GM19035 (cell line): ENCODE data around the gene SH2D5.

Source experiments
- ATAC-seq: cut with Tn5 transposase; IDR thresholded peaks from one replicate; pipeline ENCODE4 v1.9.1; 2021; ENCODE audit not compliant: unreplicated experiment

The SH2D5 gene

DNA sequence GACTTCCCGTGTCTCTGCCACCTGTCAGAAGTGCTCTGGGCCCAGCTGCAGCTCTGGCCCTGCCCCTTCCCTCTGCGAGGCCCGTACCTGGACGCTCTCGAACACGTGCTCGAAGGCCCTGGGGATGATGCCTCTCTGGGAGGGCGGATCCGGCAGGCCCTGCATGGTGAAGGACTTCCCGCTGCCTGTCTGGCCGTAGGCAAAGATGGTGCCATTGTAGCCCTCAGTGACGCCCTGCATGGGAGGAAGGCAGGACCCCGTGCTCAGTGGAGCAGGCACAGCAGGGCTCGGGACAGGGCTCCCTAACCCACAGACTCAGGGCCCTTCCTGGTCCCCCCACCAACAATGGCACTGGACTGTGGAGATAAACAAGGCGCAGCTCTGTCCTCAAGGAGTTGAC, 17.1 kb downstream of the SH2D5 start:
- ATAC-seq: no peak

DNA sequence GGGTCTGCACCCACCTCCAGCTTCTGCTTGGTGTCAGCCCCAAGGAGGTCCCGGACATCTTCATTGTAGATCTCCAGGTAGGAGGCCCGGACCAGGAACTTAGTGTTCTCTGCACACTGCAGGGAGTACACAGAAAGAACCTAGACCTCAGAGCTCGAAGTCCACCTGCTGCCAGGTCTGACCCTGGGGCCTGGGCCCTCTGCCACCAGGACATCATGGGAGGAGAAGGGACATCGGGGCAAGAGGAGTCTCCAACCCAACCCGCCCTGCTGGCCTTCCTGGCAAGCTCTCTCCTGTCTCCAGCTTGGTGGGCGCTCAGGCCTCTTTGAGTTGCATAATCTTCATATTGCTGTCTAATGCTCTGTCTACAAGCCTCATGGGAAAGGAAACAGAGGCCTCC, 19.1 kb downstream of the SH2D5 start:
- no peak for ATAC-seq

DNA sequence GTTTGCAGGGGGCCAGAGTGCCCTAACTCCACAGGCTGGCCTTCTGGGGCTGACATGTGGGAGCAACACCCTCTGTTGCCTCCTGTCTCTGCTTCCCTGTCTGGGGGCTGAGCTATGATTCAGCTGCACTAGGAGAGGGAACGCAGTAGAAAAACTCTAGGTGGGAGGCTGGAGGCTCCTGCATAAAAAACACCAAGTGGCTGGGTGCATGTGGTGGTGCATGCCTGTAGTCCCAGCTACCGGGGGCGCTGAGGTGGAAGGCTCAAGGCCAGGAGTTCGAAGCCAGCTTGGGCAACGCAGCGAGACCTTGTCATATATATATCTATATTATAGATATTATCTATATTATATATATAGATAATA, 20.3 kb downstream of the SH2D5 start:
- no peak for ATAC-seq

DNA sequence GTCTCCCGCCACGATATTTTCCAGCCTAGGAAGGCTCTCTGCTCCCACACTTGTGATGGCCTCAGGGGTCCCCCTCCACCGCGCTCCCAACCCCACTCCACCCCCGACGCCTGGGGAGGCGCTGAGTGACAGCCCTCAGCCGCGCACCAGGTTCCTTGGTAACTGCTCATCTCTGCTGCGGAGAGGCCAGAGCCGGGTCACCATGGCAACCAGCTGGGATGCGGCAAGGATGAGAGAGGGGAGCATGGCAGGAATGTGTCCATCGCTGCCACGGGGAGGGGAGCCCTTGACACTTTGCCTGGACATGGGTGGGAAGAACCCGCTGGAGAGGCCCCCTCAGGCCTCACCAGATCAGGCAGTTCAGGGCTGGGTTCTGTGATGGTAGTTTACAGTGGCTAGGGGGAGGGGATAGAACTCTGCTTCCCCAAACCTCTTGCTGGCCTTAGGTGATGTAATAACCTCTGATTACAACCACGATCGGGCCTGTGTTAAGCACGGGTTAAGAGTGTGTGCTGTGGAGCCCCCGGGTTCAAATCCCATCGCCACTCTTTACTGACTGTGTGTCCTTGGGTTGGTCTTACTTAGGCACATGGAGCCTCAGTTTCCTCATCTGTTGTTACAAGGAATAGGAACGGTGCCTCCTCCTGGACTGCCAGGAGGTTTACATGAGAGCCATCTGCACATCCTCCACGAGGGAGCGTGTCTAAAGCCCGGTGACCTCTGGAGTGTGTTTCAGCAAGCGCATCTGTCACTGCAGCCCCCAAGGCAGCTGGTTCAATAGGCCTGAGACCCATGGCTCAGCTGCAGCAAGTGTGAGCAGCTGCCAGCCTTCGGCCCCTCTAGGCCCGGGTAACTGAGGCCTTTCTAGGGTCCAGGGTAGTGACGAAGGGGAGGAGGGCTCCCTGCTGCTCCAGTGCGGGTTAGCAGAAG, 21.0 kb downstream of the SH2D5 start:
- no peak for ATAC-seq

DNA sequence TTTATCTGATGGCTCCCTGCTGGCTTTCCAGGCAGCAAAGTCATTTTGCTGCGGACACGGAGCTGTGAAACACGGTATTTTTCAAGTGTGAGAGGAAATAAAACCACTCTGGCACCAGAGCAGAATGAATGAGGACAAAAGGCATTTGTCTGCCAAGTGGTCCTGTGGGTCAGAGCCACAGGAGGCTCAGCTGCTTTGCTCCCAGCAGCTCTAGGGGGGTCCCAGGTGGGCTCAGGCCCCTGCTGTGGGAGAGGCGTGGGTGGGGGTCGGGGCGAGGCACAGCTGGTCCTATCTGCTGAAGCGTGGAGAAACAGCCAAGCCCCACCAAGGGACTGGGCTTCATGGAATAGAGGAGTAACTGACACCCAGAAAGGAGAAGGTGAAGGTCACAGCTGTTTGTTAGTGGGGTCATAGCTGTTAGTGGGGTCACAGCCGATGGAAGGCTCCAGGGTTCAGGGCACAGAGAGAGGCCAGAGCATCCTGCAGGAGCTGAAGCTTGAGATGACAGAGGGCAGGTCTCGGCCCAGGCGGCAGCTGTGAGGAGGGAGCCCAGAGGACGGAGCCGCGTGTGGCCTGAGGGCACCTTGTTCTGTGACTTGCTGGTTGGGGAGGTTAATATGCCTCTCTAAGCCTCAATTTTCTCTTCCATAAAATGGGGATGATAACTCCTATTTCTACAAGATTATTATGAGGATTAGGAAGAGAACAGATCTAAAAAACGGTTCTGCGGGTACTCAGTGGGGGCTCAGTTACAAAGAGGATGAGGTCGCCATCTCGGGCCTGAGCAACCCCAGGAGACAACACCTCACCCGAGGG, 21.8 kb downstream of the SH2D5 start:
- no peak for ATAC-seq

DNA sequence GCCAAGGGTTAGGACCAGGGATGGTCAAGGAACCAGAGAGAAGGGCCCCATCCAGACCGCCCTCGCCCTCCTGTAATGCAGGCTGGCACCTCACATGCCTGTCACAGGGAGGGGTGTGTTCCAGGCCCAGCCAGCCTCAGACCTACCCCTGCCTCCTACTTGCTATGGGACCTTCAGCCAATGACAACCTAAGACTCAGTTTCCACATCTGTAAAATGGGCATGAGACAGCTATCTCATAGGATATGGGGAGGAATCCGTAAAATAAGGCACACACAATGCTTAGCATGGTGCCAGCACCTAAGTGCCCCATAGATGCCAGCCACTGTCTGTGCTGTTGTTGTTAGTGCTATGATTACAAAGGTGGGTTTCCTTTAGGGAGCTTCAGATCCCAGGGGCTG, 22.6 kb downstream of the SH2D5 start:
- ATAC-seq: no peak

DNA sequence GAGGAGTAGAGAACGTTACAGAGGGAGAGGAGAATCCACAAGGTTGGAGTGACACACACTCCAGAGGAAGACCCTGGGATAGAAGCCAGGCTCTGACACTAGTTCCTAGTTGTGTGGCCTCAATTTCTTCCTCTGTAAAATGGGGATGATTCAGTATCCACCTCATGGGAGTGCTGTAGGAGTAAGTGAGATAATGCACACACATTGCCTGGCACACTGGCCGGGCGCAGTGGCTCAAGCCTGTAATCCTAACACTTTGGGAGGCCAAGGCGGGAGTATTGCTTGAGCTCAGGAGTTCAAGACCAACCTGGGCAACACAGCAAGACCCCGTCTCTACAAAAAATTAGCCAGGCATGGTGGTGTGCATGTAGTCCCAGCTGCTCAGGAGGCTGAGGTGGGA, 23.6 kb downstream of the SH2D5 start:
- no peak for ATAC-seq

DNA sequence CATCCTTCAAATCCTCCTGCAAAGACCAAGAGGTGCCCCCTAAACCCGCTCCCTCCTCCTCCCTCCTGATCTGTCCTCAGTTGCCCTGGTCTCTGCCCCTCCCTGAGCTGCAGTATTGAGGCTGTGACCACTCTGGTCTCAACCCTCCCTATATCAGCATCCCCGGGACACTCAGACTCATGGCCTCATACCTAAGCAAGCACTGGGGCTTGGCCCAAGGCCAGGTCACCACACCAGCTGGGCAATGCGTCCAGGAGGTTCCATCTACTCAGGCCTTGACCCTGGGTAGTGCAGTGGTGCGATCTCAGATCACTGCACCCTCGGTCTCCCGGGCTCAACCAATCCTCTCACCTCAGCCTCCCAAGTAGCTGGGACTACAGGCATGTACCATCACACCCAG, 24.4 kb downstream of the SH2D5 start:
- ATAC-seq: no peak

DNA sequence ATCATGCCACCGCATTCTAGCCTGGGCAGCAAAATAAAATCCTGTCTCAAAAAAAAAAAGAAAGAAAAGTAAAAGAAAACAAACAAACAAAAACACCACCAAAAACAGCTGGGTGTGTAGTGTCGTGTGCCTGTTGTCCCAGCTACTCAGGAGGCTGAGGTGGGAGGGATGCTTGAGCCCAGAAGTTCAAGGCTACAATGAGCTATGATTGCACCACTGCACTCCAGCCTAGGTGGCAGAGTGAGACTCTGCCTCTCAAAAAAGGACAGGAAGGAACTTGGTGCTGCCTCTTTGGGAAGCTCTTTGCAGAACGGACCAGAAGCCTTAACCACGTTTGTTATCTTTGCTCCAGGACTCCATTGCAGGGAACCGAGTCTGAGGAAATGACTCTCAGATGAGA, 25.7 kb downstream of the SH2D5 start:
- no peak for ATAC-seq

DNA sequence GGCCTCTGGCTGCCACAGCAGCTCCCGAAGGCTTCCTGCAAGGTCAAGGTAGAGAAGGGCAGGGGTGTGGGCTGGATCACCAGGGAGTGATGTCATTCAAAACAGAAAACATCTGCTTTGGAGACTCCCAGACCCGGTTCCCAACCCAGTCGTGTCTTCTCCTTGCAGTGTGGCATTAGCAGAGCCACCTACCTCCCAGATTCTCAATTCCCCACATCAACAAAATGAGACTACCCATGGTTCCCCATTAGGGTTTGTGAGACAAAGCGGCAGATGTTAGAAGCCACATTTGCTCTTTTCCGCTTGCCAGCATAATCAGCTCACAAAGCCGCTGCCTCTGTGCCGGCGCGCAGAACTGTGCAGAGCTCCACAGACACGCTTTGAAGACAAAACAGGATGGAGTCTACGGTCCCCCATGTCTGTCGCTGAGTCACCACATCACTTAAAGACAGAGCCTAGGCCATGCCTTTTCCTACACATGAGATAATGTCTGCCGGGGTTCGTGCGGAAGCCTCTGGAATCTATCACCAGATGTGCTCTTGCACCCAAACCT, 27.2 kb downstream of the SH2D5 start:
- no peak for ATAC-seq

DNA sequence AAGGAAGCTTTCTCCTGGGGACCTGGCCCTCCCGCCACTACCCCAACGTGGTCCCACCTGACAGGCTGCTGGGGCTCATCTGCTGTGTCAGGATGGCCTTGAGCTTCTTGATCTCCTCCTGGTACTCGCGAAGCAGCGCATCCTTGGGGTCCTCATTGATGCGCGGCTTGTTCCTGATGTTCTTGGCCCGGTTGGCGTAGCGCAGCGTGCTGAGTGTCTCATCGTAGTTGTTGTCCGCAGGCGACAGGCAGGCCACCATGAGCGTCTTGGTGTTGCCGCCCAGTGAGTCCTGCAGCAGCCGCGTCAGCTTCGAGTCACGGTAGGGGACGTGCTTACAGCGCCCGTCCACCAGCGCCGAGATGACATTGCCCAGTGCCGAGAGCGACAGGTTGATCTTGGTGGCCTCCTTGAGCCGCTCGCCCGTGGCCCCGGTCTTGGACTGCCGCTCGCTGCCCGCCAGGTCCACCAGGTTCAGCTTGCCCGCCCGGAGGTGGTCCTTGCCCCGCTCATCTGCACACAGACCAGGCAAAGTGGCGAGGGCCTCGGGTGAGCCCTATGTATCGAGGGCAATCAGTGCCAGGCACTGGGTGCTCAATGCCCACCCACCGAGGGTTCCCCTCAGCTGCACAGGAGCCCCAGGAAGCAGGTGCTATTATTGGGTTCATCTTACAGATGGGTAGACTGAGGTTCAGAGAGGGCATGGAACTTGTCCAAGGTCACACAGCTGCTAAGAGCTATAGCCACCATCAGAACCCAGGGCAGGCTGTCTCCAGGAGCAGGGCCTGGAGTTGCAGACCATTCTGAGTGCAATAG, 27.9 kb downstream of the SH2D5 start:
- ATAC-seq: no peak

DNA sequence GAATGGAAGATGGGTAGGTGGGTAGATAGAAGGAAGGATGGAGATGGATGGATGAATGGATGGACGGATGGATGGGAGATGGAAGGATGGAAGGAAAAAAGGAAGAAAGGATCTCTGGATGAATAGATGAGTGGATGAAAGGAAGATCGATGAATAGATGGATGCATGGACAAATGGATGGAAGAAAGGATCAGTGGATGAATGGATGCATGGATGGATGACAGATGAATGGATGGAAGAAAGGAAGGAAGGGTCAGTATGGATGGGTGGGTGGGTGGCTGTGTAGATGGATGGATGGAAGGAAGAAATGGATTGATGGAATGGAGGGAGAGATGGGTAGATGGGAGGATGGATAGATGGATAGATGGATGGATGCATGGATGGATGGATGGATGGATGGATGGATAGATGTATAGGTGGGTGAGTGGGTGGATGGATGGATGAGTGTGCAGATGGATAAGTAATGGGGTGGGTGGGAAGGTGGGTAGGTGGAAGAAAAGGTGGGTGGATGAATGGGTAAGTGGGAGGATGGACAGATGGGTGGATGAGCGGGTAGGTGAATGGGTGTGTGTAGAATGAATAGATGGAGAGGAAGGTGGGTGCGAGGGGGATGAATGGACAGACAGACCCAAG, 29.3 kb downstream of the SH2D5 start:
- no peak for ATAC-seq

DNA sequence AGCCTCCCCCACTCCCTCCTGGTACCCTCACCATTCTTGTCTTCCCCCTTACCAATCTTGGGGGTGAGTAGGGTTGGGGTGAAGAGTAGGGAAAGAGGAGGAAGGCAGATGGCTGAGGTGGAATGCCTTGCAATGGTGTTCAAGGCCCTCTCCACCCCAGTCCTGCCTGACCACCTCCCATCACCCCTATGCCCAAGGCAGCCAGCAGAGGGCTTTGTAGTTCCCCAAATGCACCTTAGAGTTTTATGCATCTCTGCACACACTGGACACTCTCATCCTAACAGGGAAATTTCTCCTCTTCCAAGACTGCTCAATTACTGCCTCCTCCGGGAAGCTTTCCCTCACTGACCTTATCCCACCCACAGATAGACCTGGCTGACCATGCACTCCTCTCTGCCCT, 30.1 kb downstream of the SH2D5 start:
- no peak for ATAC-seq

DNA sequence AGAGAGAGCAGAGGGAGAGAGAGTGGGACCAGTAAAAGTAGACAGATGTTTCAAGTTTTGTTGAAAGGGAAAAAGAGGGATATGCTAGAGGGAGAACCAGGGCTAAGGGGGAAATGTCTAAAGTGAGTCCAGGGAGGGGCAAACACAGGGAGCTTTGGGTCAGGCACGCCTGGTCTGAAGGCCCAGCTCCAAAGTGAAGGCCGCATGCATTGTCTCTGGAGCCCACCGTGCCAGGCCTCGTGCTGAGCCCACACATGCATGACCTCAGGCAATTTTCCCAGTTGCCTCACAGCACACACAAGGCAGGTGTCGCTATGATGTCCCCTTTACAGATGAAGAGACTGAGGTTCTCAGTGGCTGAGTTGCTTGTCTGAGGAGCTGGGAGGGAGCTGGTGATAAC, 30.7 kb downstream of the SH2D5 start:
- no peak for ATAC-seq

DNA sequence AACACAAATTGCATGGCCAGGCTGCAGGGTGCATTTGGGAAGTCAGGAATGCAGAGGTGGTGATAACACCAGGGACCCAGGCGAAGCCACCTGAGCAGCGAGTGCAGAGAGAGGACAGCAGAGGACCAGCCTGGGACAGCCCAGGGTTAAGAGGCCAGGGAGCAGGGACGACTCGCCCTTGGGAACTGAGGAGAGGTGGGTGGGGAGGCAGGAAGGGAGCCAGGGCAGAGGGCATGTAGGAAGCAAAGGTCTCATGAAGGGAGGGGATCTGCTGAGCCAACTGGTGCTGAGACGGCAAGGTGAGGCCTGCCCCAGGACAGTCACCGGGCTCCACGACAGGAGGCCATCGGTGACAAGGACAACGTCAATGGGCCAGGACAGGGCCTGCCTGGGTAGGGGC, 31.1 kb downstream of the SH2D5 start:
- ATAC-seq: no peak

DNA sequence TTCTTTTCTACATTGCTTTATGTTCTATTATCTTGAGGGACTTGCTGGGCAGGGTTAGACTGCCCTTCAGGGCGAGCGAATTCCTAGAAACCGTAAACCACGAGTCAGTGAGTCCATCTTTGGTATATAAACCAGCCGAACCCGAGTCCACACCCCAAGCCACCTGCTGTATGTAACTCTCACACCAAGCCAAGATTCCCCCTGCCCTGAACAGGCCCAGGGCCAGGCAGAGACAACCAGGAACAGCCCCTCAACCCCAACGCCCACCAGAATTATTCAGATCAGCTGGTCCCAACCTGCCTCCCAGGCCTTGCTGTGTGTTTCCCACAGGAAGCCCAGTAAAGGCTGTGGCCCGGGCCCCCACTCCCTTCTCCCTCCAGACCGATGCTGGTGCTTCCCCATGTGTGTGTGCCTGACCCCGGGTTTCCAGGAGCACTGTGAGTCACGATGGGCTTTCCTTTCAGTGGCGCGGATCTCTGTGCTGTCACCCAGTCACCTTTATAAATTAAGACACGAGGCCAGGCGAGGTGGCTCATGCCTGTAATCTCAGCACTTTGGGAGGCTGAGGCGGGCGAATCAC, 31.8 kb downstream of the SH2D5 start:
- no peak for ATAC-seq

DNA sequence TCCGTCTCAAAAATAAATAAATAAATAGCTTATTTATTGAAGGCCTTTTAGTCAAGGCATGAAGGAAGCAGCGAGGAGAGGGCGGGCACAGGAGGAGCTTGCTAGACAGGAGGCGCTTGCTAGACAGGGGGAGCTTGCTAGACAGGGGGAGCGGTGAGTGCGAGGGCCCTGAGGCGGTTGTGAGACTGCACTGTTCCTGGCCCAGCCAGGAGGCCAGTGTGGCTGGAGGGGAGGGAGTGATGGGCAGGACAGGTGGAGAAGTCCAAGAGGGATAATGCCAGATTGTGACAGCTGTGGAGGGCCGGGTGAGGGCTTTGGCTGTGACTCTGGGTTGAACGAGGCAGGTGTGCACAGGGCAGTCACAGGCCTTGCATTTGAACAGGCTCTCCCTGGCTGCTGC, 32.9 kb downstream of the SH2D5 start:
- no peak for ATAC-seq

DNA sequence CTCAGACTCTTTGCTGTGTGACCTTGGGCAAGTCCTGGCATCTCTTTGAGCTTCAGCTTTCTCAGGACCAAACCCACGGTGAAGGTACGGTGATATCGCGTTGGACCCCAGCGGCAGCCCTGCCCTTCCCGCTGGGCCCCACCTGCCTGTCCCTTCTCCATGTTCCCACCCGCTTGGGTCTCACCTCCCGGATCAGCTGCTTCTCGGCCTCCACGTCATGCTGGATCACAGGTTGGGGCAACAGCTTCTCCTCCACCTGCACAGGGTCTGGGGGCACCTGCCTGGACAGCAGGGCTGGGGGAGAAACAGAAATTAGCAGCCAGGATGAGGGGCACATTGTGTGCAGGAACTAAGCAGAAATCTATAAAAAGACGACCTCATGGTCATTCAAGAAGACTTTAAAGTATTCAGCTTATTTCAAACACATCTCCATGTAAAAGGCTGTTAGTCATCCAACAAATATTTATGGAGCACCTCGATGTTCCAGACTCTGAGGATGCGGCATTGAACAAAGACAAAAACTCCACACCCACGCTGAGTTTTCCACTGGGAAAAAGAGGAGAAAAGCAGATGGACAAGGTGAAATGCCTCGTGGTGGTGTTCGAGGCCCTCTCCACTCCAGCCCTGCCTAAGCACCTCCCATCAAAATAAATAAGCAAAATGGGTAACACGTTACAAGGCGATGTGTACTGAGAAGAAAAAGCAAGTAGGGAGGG, 34.1 kb downstream of the SH2D5 start:
- ATAC-seq: no peak

DNA sequence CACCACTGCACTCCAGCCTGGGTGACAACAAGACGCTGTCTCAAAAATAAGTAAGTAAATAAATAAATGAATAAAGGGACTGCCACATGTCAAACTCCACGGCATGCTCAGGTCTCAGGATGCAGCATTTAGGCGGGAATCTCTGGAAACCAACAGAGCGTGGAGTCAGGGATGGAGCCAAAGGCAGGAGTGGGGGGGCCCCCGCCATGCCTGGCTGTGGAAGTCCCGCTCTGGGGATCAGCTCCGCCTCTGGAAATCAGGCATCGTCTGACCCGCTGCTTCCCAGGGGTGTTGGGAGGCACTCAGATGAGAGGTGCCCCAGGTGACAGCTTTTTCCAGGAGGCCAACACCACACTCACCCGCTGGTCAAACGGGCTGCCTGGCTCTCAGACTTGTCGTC, 34.9 kb downstream of the SH2D5 start:
- ATAC-seq: no peak
